NT2/D1 (cell line): ENCODE data around the gene APELA.

Experiments
- DNase-seq: peaks from one replicate; pipeline ENCODE4 v3.0.0-alpha.2; 2011; ENCODE audit warnings: low read depth, low spot score
- H3K27me3 ChIP-seq: 2 replicates; pipeline ENCODE4 v1.6.0; 2011; ENCODE audit warnings: mild to moderate bottlenecking; ENCODE audit not compliant: insufficient read length, insufficient read depth
- H3K36me3 ChIP-seq: 2 replicates; pipeline ENCODE4 v1.6.1; 2011; ENCODE audit warnings: mild to moderate bottlenecking, low read length, mixed read lengths; ENCODE audit not compliant: insufficient read depth, insufficient read length
- H3K4me1 ChIP-seq: 2 replicates; pipeline ENCODE4 v1.5.1; 2011; ENCODE audit not compliant: insufficient read depth, insufficient read length
- H3K4me3 ChIP-seq: 2 replicates; pipeline ENCODE4 v1.5.1; 2011; ENCODE audit warnings: low read depth; ENCODE audit not compliant: insufficient read length
- H3K9ac ChIP-seq: 2 replicates; pipeline ENCODE4 v1.6.0; 2011; ENCODE audit warnings: low read depth; ENCODE audit not compliant: insufficient read length
- H3K9me3 ChIP-seq: 2 replicates; pipeline ENCODE4 v1.5.1; 2011; ENCODE audit warnings: mild to moderate bottlenecking, low read length; ENCODE audit not compliant: insufficient read depth
- SUZ12 ChIP-seq: IDR thresholded peaks from 2 replicates; pipeline ENCODE4 v1.6.1; 2011; ENCODE audit not compliant: insufficient read length, insufficient read depth; ENCODE audit errors: extremely low read depth
- YY1 ChIP-seq: IDR thresholded peaks from 2 replicates; pipeline ENCODE4 v1.6.1; 2011; ENCODE audit not compliant: insufficient read length, insufficient read depth
- ZNF274 ChIP-seq: IDR thresholded peaks from 2 replicates; pipeline ENCODE4 v1.6.1; 2011; ENCODE audit warnings: mild to moderate bottlenecking, low read depth, low read length

APELA gene

DNA sequence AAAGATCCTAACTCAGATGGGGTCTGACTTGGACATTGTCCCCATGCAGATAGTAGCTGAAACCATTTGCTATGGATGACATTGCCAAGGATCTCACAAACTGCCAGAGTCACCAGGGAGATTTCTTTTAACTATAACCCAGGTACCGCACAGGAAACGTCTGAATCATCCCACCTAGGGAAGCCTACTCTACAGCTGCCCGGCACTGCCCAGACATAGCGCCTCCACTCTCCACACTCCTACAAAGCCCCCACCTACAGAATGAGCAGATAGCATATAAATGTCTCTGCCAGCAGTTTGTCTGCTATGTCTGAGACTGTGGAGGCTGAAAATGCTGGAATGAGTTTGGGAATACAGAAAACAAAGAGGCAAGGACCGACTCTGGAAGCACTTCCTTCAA lies 68.2 kb downstream of the APELA start:
- Histone ChIP-seq H3K9me3 (no peaks in the 10 kb centered on the region), H3K27me3 (no peaks in the 10 kb centered on the region), H3K4me3 (no peak overlapping the region), H3K4me1 (no peaks in the 10 kb centered on the region), H3K36me3 (no peaks in the 10 kb centered on the region), H3K9ac (no peak overlapping the region)
- TF ChIP-seq YY1: no peak
- TF ChIP-seq ZNF274: no peak
- no peak for TF ChIP-seq SUZ12
- no peak for DNase-seq

DNA sequence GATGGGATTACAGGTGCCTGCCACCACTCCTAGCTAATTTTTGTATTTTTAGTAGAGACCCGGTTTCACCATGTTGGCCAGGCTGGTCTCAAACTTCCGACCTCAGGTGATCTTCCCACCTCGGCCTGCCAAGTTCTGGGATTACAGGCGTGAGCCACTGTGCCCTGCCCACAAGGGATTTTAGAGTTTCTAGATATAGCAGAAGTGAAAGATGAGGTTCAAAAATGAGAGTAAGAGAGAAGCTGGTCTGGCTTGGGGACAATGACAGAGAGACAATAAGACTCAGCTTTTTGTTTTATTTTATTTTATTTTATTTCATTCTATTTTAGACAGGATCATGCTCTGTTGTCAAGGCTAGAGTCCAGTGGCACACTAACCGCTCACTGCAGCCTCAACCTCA lies 69.8 kb downstream of the APELA start:
- Histone ChIP-seq H3K9ac (no peak overlapping the region), H3K4me3 (no peak overlapping the region), H3K27me3 (no peaks in the 10 kb centered on the region), H3K36me3 (no peaks in the 10 kb centered on the region), H3K4me1 (no peaks in the 10 kb centered on the region), H3K9me3 (no peaks in the 10 kb centered on the region)
- DNase-seq: no peak
- TF ChIP-seq ZNF274 (no peak), SUZ12 (no peak), YY1 (no peak)
